ENCODE results near the gene GPR4. TPM values are rescaled to one million over a fixed set of nuclear protein-coding genes. Genes with fewer than 3 reads are reported as not detected.

GPR4 gene
- total RNA-seq, 1 donor from 2014 or later, result not detected

DNA sequence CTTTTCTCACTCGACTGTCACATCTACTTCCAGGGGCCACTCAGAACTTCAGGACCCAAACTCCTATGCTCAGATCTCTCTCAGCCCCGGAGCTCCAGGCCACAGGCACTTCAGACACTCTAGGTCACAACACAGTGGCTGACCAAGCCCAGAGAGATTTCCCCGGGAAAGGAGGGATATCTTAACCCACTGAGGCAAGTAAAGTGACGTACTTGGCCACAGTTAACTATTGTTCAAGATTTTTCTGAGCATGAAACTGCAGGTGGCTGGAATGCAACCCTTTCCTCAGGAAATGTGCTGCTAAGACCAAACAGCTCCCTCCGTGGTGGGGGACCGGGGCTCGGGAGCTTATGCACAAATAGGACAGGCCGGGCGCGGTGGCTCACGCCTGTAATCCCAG, 41.3 kb downstream of the GPR4 start:
- DNase-seq, result no peak
- H3K27me3 Mint-ChIP-seq, result no peaks in the 10 kb centered on the region
- peaks cover 3% of the 10 kb centered on the region for H3K36me3 Mint-ChIP-seq (ENCODE audit: low read depth)
- no peak overlapping the region for H3K4me3 Mint-ChIP-seq
- ATAC-seq (ENCODE audit: low read depth), result no peak
- intact Hi-C loops (cut with micrococcal nuclease), result no loop called here
- POLR2A ChIA-PET, result no interaction called here
- H3K27ac Mint-ChIP-seq, result no peak overlapping the region
- peaks cover 39% of the 10 kb centered on the region for H3K4me1 Mint-ChIP-seq
- no peaks in the 10 kb centered on the region for H3K9me3 Mint-ChIP-seq
- TF ChIP-seq, protein P1, sequence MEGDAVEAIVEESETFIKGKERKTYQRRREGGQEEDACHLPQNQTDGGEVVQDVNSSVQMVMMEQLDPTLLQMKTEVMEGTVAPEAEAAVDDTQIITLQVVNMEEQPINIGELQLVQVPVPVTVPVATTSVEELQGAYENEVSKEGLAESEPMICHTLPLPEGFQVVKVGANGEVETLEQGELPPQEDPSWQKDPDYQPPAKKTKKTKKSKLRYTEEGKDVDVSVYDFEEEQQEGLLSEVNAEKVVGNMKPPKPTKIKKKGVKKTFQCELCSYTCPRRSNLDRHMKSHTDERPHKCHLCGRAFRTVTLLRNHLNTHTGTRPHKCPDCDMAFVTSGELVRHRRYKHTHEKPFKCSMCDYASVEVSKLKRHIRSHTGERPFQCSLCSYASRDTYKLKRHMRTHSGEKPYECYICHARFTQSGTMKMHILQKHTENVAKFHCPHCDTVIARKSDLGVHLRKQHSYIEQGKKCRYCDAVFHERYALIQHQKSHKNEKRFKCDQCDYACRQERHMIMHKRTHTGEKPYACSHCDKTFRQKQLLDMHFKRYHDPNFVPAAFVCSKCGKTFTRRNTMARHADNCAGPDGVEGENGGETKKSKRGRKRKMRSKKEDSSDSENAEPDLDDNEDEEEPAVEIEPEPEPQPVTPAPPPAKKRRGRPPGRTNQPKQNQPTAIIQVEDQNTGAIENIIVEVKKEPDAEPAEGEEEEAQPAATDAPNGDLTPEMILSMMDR (IDR thresholded peaks at IDR 0.05), result no peak
- CTCF ChIA-PET, result no interaction called here

- peaks cover 39% of the 10 kb centered on the region for H3K4me1 Mint-ChIP-seq
Observed at GRCh38 chr19:45560038-45560437, 42.0 kb downstream of the GPR4 start.

GRCh38 chr19:45558399-45558878, 43.6 kb downstream of the GPR4 start:
- Mint-ChIP-seq H3K4me1 (peaks cover 25% of the 10 kb centered on the region), H3K9me3 (no peaks in the 10 kb centered on the region), H3K4me3 (no peak overlapping the region), H3K27ac (no peak overlapping the region), H3K36me3 (ENCODE audit: low read depth) (peaks cover 3% of the 10 kb centered on the region), H3K27me3 (no peaks in the 10 kb centered on the region)
- intact Hi-C loops (cut with micrococcal nuclease), result loop anchor here (1.0 to 5.0 kb wide), 5 partner anchors 35 to 131 kb away; partner anchors contain the start of gene VASP
- CTCF ChIA-PET, result interaction anchor here (0.6 to 2.2 kb wide), 23 partner anchors 9 to 154 kb away, joined by 3 to 13 read pairs (median 4); partner anchors contain the start of genes PPM1N, PPP1R13L and RTN2
- ATAC-seq (ENCODE audit: low read depth), result peak; percentile 99
- peak; percentile 26 for DNase-seq
- POLR2A ChIA-PET, result interaction anchor here (0.5 to 0.9 kb wide), 9 partner anchors 16 to 1067 kb away, joined by 3 to 6 read pairs (median 4); partner anchors contain the start of gene OPA3
- TF ChIP-seq, protein P1 (IDR thresholded peaks at IDR 0.05), result no peak

More at GRCh38 chr19:45560038-45560437, 42.0 kb downstream of the GPR4 start:
- Mint-ChIP-seq H3K36me3 (ENCODE audit: low read depth) (peaks cover 3% of the 10 kb centered on the region), H3K4me3 (no peak overlapping the region), H3K27ac (peak overlapping the region; percentile 21), H3K27me3 (no peaks in the 10 kb centered on the region), H3K9me3 (no peaks in the 10 kb centered on the region)
- DNase-seq (no peak), ATAC-seq (ENCODE audit: low read depth) (no peak)
- intact Hi-C loops (cut with micrococcal nuclease), result no loop called here
- CTCF ChIA-PET, result interaction anchor here (0.6 to 2.2 kb wide), 2 partner anchors 8 to 17 kb away, joined by 4 to 7 read pairs; no protein-coding TSS in a partner anchor
- POLR2A ChIA-PET, result no interaction called here
- TF ChIP-seq, protein P1 (IDR thresholded peaks at IDR 0.05), result no peak

DNA sequence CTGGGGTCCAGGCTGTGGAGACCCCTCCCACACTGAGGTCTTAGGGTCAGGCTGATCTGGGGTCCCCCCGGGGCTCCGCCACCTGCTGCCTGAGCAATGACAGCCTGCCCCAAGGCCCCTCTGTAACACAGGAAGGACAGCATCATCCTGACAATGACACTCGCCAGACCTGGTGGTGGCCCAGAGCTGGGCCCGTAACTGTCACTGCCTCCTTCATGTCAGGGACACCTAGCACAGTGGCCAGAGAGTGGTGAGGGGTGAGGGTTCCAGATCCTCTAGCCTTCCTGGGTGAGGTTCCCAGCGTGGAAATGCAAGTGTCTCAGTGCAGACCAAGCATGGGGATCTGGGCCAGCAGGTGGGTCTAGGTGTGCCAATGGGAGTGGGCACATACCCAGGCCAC, 45.2 kb downstream of the GPR4 start:
- POLR2A ChIA-PET, result no interaction called here
- CTCF ChIA-PET, result interaction anchor here (1.4 kb wide), 1 partner anchor 42 kb away, joined by 3 read pairs; no protein-coding TSS in a partner anchor
- Mint-ChIP-seq H3K36me3 (ENCODE audit: low read depth) (peaks cover 9% of the 10 kb centered on the region), H3K27me3 (no peaks in the 10 kb centered on the region), H3K4me1 (peaks cover 16% of the 10 kb centered on the region), H3K4me3 (no peak overlapping the region), H3K27ac (no peak overlapping the region), H3K9me3 (no peaks in the 10 kb centered on the region)
- ATAC-seq (ENCODE audit: low read depth) (no peak), DNase-seq (no peak)
- intact Hi-C loops (cut with micrococcal nuclease), result loop anchor here (5.0 kb wide), 2 partner anchors 50 to 130 kb away; partner anchors contain the start of gene VASP
- TF ChIP-seq, protein P1 (IDR thresholded peaks at IDR 0.05), result no peak

DNA sequence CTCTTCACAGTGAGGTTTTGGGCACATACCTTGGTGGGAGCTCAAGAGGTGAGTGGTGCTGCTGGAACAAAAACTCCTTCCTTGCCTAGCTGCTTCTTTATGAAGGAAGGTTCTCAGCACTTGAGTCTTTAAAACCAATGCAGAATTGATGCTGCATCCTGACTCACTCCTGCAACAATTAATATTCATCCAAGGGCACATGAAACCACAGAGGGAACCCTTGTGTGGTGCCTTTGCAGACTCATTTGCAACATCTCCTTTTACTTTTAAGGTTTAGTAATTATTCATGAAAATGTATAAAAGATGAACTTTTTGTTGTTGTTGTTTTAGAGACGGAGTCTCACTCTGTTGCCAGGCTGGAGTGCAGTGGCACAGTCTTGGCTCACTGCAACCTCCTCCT, 47.5 kb downstream of the GPR4 start:
- ChIA-PET POLR2A (interaction anchor here (0.6 kb wide), 1 partner anchor 17 kb away, joined by 3 read pairs; no protein-coding TSS in a partner anchor), CTCF (no interaction called here)
- ATAC-seq (ENCODE audit: low read depth) (no peak), DNase-seq (no peak)
- H3K4me1 Mint-ChIP-seq, result peaks cover 11% of the 10 kb centered on the region
- intact Hi-C loops (cut with micrococcal nuclease), result no loop called here
- no peak overlapping the region for H3K4me3 Mint-ChIP-seq
- H3K36me3 Mint-ChIP-seq (ENCODE audit: low read depth), result peaks cover 9% of the 10 kb centered on the region
- no peaks in the 10 kb centered on the region for H3K9me3 Mint-ChIP-seq
- TF ChIP-seq, protein P1 (IDR thresholded peaks at IDR 0.05), result no peak
- H3K27ac Mint-ChIP-seq, result no peak overlapping the region
- H3K27me3 Mint-ChIP-seq, result no peaks in the 10 kb centered on the region

Measured in activated B cell treated with CpG ODN at 0.5 μM for 24 hours (primary cell).